Activated T-helper 1 cell treated with anti-CD3 and anti-CD28 coated beads, Interleukin-12 subunit alpha, Interleukin-12 subunit beta, Interleukin-2, Interleukin-4 antibody, amounts not matched to agents 30 ng/mL and 10 ng/mL and 1 ng/mL, durations not matched to agents 14 hours and 24 hours and 36 hours (primary cell): ENCODE data around the gene CUTA. TPM values are rescaled to one million over a fixed set of nuclear protein-coding genes. Genes with fewer than 3 reads are reported as not detected.

ENCODE experiments used
- total RNA-seq: library from RNA; stranded (reverse); gene quantifications from 2 replicates; pipeline ENCODE4 v1.2.3, GENCODE V29; 2022

Gene CUTA
- total RNA-seq, 1 donor from 2014 or later: 131 TPM

Other genes with a start within 250 kb of the CUTA start
- gene COL11A2, start 225.6 kb downstream of the CUTA start, total RNA-seq: 0.61 and 0.65 TPM in 2 replicates
- gene RXRB, start 217.4 kb downstream of the CUTA start, total RNA-seq: 46.6 and 47.4 TPM in 2 replicates
- 67.1 and 68.8 TPM in 2 replicates for gene SLC39A7, start 217.2 kb downstream of the CUTA start, total RNA-seq
- gene HSD17B8, start 213.5 kb downstream of the CUTA start, total RNA-seq: 14.8 and 15.2 TPM in 2 replicates
- gene RING1, start 209.6 kb downstream of the CUTA start, total RNA-seq: 50.7 and 53.4 TPM in 2 replicates
- gene VPS52, start 146.2 kb downstream of the CUTA start, total RNA-seq: 59.8 and 63.5 TPM in 2 replicates
- gene RPS18, start 146.0 kb downstream of the CUTA start, total RNA-seq: 2,930 and 2,946 TPM in 2 replicates
- 4.4 and 5.6 TPM in 2 replicates for gene B3GALT4, start 141.0 kb downstream of the CUTA start, total RNA-seq
- 113 and 123 TPM in 2 replicates for gene WDR46, start 128.9 kb downstream of the CUTA start, total RNA-seq
- gene PFDN6, start 128.5 kb downstream of the CUTA start, total RNA-seq: 122 and 126 TPM in 2 replicates
- 27.6 and 28.0 TPM in 2 replicates for gene RGL2, start 119.2 kb downstream of the CUTA start, total RNA-seq
- 264 and 265 TPM in 2 replicates for gene TAPBP, start 104.0 kb downstream of the CUTA start, total RNA-seq
- 12.5 and 14.7 TPM in 2 replicates for gene ZBTB22, start 100.4 kb downstream of the CUTA start, total RNA-seq
- 66.3 and 69.3 TPM in 2 replicates for gene DAXX, start 95.1 kb downstream of the CUTA start, total RNA-seq
- gene KIFC1, start 26.3 kb downstream of the CUTA start, total RNA-seq: 54.7 and 59.6 TPM in 2 replicates
- gene PHF1, start 7.1 kb downstream of the CUTA start, total RNA-seq: 28.7 and 38.8 TPM in 2 replicates
- 37.1 and 56.6 TPM in 2 replicates for gene SYNGAP1, start 2.0 kb upstream of the CUTA start, total RNA-seq
- 15.8 and 17.0 TPM in 2 replicates for gene ZBTB9, start 36.5 kb upstream of the CUTA start, total RNA-seq
- gene BAK1, start 162.2 kb upstream of the CUTA start, total RNA-seq: 67.0 and 67.9 TPM in 2 replicates
- gene ITPR3, start 203.2 kb upstream of the CUTA start, total RNA-seq: 42.7 and 42.9 TPM in 2 replicates